ENCODE data around the gene MET. TPM values are rescaled to one million over a fixed set of nuclear protein-coding genes. Genes with fewer than 3 reads are reported as not detected.

MET gene
- total RNA-seq, 1 experiment from 2014 or later = 5.0 TPM

DNA sequence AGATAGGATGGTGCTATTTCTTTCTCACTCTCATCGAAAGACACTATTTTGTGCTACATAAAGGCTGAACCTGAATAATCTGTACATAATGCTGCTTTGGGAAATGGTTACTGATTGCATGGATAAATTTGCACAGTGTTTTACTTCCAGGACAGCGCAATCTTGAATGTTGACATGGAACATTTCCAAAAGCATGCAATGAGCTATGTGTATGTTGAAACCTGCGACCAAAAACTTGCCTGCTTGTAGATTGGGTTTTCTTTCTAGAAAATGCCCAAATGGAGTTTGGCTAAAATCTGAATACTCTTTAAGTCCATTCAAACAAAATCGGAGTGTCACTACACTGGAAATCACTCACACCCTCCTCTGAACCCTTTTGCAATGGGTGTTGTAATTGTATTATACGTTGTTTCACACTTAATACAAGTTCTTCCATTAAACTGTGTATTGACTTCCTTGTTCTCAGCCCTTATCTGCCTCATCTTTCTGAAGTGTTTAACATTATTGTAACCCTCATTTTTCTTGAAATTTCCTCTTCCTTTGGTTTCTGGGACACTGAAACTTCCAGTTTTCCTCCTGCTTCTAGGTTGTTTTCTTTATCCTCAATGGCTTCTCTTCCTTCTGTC, 116.7 kb downstream of the MET start:
- Histone ChIP-seq H2BK5ac (ENCODE audit: insufficient read length, low read length) (no peak overlapping the region), H3K23me2 (ENCODE audit: insufficient read length, low read depth, low read length, poor library complexity, severe bottlenecking) (no peaks in the 10 kb centered on the region), H3K27me3 (ENCODE audit: insufficient read depth, low read length) (no peaks in the 10 kb centered on the region), H3K79me1 (ENCODE audit: insufficient read depth, low read depth, low read length, poor library complexity, severe bottlenecking) (no peaks in the 10 kb centered on the region), H3K14ac (ENCODE audit: insufficient read depth, low read length) (no peak overlapping the region), H4K5ac (ENCODE audit: insufficient read length, low read depth, low read length) (no peak overlapping the region), H3T11ph (ENCODE audit: low read length) (no peak overlapping the region), H3K4me1 (ENCODE audit: insufficient read depth, low read length) (no peaks in the 10 kb centered on the region; the same call in 1 of the 2 replicates), H3K4me2 (ENCODE audit: insufficient read depth, insufficient read length, low read length) (no peak overlapping the region), H2BK20ac (ENCODE audit: low read depth, low read length, poor library complexity, severe bottlenecking) (no peak overlapping the region), H4K91ac (ENCODE audit: insufficient read length, low read depth, low read length) (no peak overlapping the region), H2AK5ac (ENCODE audit: insufficient read length, low read length) (no peak overlapping the region), H3K4ac (ENCODE audit: low read depth, low read length) (no peak overlapping the region), H2BK15ac (ENCODE audit: low read depth, low read length) (no peak overlapping the region), H2BK120ac (ENCODE audit: low read depth, low read length, poor library complexity, severe bottlenecking) (no peak overlapping the region), H3K79me2 (ENCODE audit: insufficient read depth, low read length) (no peaks in the 10 kb centered on the region), H3K9ac (ENCODE audit: extremely low read depth, insufficient read length, low read length) (no peak overlapping the region), H3K56ac (ENCODE audit: insufficient read length, low read depth, low read length) (no peak overlapping the region), H4K20me1 (ENCODE audit: control insufficient read depth, insufficient read depth, insufficient read length) (no peaks in the 10 kb centered on the region), H3K9me3 (ENCODE audit: control insufficient read depth, low read depth, low read length) (no peaks in the 10 kb centered on the region), H2BK12ac (ENCODE audit: insufficient read length, low read depth, low read length) (no peak overlapping the region), H2AFZ (ENCODE audit: low read length) (no peak overlapping the region), H3K23ac (ENCODE audit: insufficient read length, low read depth, low read length) (no peak overlapping the region), H3K27ac (ENCODE audit: insufficient read length, low read depth, low read length) (no peak overlapping the region), H3K18ac (ENCODE audit: insufficient read length, low read depth, low read length) (no peak overlapping the region), H4K8ac (replicated peaks; ENCODE audit: insufficient read length, low read depth, low read length) (no peak overlapping the region)
- Mint-ChIP-seq H3K4me1 (peaks cover 9 to 11% of the 10 kb centered on the region in 2 experiments), H3K36me3 (ENCODE audit: insufficient read depth in 1 of 3, low read depth in 3 of 3) (no peaks in the 10 kb centered on the region; a peak in 1 of 7 replicates), H3K9me3 (no peaks in the 10 kb centered on the region), H3K4me3 (no peak overlapping the region), H3K27ac (no peak overlapping the region), H3K27me3 (ENCODE audit: low read depth) (no peaks in the 10 kb centered on the region)
- TF ChIP-seq, protein P1, sequence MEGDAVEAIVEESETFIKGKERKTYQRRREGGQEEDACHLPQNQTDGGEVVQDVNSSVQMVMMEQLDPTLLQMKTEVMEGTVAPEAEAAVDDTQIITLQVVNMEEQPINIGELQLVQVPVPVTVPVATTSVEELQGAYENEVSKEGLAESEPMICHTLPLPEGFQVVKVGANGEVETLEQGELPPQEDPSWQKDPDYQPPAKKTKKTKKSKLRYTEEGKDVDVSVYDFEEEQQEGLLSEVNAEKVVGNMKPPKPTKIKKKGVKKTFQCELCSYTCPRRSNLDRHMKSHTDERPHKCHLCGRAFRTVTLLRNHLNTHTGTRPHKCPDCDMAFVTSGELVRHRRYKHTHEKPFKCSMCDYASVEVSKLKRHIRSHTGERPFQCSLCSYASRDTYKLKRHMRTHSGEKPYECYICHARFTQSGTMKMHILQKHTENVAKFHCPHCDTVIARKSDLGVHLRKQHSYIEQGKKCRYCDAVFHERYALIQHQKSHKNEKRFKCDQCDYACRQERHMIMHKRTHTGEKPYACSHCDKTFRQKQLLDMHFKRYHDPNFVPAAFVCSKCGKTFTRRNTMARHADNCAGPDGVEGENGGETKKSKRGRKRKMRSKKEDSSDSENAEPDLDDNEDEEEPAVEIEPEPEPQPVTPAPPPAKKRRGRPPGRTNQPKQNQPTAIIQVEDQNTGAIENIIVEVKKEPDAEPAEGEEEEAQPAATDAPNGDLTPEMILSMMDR (conservative IDR thresholded peaks at IDR 0.05) = no peak
- WGBS (ENCODE audit: extremely low coverage, insufficient read length, low lambda C conversion rate) = no CpG with 5 or more reads among the region's 5 CpGs
- no peak for DNase-seq

Measured in H9 (cell line).